G401 (cell line): ENCODE results near the gene KDM4C. TPM values are rescaled to one million over a fixed set of nuclear protein-coding genes. Genes with fewer than 3 reads are reported as not detected.
"Not testable (repeated sequence)": the region's sequence is repeated elsewhere in the genome, so short reads cannot be mapped to it uniquely, and the experiment has no call there.

Experiments
- DNase-seq: peaks from one replicate; pipeline ENCODE4 v3.0.0-alpha.2; 2015; ENCODE audit warnings: low spot score
- in situ Hi-C: cut with HindIII; loops from 2 replicates; pipeline ENCODE4 v1.10.0; 2016; ENCODE audit warnings: low sequenced_read_pairs, mixed read lengths
- total RNA-seq: library from RNA; depleted of rRNA; stranded (reverse); fragments of >200 nt; shearing (Covaris generic); gene quantifications from 2 replicates; pipeline ENCODE4 v1.2.3, GENCODE V29; 2014; rRNA removed

Gene KDM4C
- 9.3 and 12.7 TPM in 2 replicates for total RNA-seq

- in situ Hi-C loops: no loop called here
Measured at GRCh38 chr9:6757456-6758247, at the start of gene KDM4C. KDM4C (plus strand) TSS chr9:6757973; CDS start chr9:6792989, 35,016 bp downstream.

GRCh38 chr9:6708732-6709131, 49.0 kb upstream of the KDM4C start:
- in situ Hi-C loops: no loop called here
- no peak for DNase-seq

More at GRCh38 chr9:6757456-6758247, at the start of gene KDM4C:
- DNase-seq: peak; percentile 94

- DNase-seq: no peak
- in situ Hi-C loops: no loop called here
Measured at GRCh38 chr9:6711403-6711802, 46.4 kb upstream of the KDM4C start.

GRCh38 chr9:6712041-6712440, 45.7 kb upstream of the KDM4C start:
- DNase-seq: no peak
- in situ Hi-C loops: no loop called here

GRCh38 chr9:6714176-6714575, 43.6 kb upstream of the KDM4C start:
- DNase-seq: no peak
- in situ Hi-C loops: no loop called here

- in situ Hi-C loops: not testable (repeated sequence)
Measured at GRCh38 chr9:6715153-6715754, 42.5 kb upstream of the KDM4C start.

GRCh38 chr9:6715755-6716643, 41.8 kb upstream of the KDM4C start:
- in situ Hi-C loops: no loop called here
- peak; percentile 38 for DNase-seq

More at GRCh38 chr9:6715153-6715754, 42.5 kb upstream of the KDM4C start:
- not testable (repeated sequence) for DNase-seq

GRCh38 chr9:6716766-6717165, 41.0 kb upstream of the KDM4C start:
- in situ Hi-C loops: no loop called here
- DNase-seq: no peak

GRCh38 chr9:6723881-6724420, 33.8 kb upstream of the KDM4C start:
- DNase-seq: no peak
- in situ Hi-C loops: no loop called here

GRCh38 chr9:6733257-6733656, 24.5 kb upstream of the KDM4C start:
- in situ Hi-C loops: no loop called here
- DNase-seq: no peak

GRCh38 chr9:6733831-6734230, 23.9 kb upstream of the KDM4C start:
- in situ Hi-C loops: no loop called here
- no peak for DNase-seq

GRCh38 chr9:6735422-6735821, 22.4 kb upstream of the KDM4C start:
- in situ Hi-C loops: no loop called here

GRCh38 chr9:6739218-6739617, 18.6 kb upstream of the KDM4C start:
- in situ Hi-C loops: no loop called here
- peak; percentile 17 for DNase-seq

More at GRCh38 chr9:6735422-6735821, 22.4 kb upstream of the KDM4C start:
- DNase-seq: no peak

- DNase-seq, in situ Hi-C loops: not testable (repeated sequence)
Measured at GRCh38 chr9:6748861-6749260, 8.9 kb upstream of the KDM4C start.

GRCh38 chr9:6754861-6755260, 2.9 kb upstream of the KDM4C start:
- in situ Hi-C loops: not testable (repeated sequence)

GRCh38 chr9:6757132-6757455, 679 bp upstream of the KDM4C start:
- in situ Hi-C loops: no loop called here
- DNase-seq: no peak

More at GRCh38 chr9:6754861-6755260, 2.9 kb upstream of the KDM4C start:
- not testable (repeated sequence) for DNase-seq

GRCh38 chr9:6758248-6758497, 400 bp downstream of the KDM4C start:
- DNase-seq: no peak
- in situ Hi-C loops: no loop called here

GRCh38 chr9:6758498-6759184, 868 bp downstream of the KDM4C start:
- DNase-seq: peak; percentile 73
- in situ Hi-C loops: no loop called here
